ENCODE measurements around the gene SPDYA. TPM values are rescaled to one million over a fixed set of nuclear protein-coding genes. Genes with fewer than 3 reads are reported as not detected.

The SPDYA gene
- total RNA-seq, 1 donor from 2014 or later: 1.9 TPM

GRCh38 chr2:28898048-28898447 is 87.4 kb downstream of the SPDYA start:
- Histone ChIP-seq H3K4me1 (peaks cover 17% of the 10 kb centered on the region), H3K27ac (no peak overlapping the region), H3K79me2 (ENCODE audit: low read depth) (peaks cover 86% of the 10 kb centered on the region), H3K4me2 (peak overlapping the region; percentile 96), H4K20me1 (ENCODE audit: low read depth) (peaks cover 81% of the 10 kb centered on the region), H3F3A (ENCODE audit: low read depth) (peaks cover 5% of the 10 kb centered on the region), H3K9me3 (ENCODE audit: low read depth) (no peaks in the 10 kb centered on the region), H3K9ac (no peak overlapping the region), H3K27me3 (peaks cover under 1% of the 10 kb centered on the region), H3K36me3 (peaks cover 3% of the 10 kb centered on the region), H3K4me3 (no peak overlapping the region), H2AFZ (replicated peaks) (no peak overlapping the region)
- no peak for DNase-seq (ENCODE audit: low spot score)
- H3K36me3 Mint-ChIP-seq: no peaks in the 10 kb centered on the region
- H3K9me3 Mint-ChIP-seq: no peaks in the 10 kb centered on the region
- peaks cover 19% of the 10 kb centered on the region for H3K4me1 Mint-ChIP-seq
- TF ChIP-seq EZH2phosphoT487 (IDR thresholded peaks at IDR 0.05): no peak
- no peak for TF ChIP-seq CTCF (IDR thresholded peaks at IDR 0.05)
- no peak for TF ChIP-seq EZH2 (IDR thresholded peaks at IDR 0.05)
- H3K27me3 Mint-ChIP-seq (ENCODE audit: insufficient read depth, low read depth): no peaks in the 10 kb centered on the region
- H3K4me3 Mint-ChIP-seq: no peak overlapping the region
- no peak overlapping the region for H3K27ac Mint-ChIP-seq

Other genes starting within 250 kb of the SPDYA start
- gene PPP1CB, start 59.0 kb upstream of the SPDYA start, total RNA-seq (ENCODE audit: low replicate concordance): 134 and 244 TPM in 2 replicates
- 15.1 and 23.9 TPM in 2 replicates for gene TRMT61B, start 59.5 kb downstream of the SPDYA start, total RNA-seq (ENCODE audit: low replicate concordance)
- 55.8 and 139 TPM in 2 replicates for gene WDR43, start 83.8 kb downstream of the SPDYA start, total RNA-seq (ENCODE audit: low replicate concordance)
- 0.04 and 0.62 TPM in 2 replicates for gene TOGARAM2, start 170.5 kb downstream of the SPDYA start, total RNA-seq (ENCODE audit: low replicate concordance)